ENCODE measurements around the gene DHFR.
A peak's percentile ranks its signal among the peaks of the same experiment; 100 is the strongest.

Gene DHFR

DNA sequence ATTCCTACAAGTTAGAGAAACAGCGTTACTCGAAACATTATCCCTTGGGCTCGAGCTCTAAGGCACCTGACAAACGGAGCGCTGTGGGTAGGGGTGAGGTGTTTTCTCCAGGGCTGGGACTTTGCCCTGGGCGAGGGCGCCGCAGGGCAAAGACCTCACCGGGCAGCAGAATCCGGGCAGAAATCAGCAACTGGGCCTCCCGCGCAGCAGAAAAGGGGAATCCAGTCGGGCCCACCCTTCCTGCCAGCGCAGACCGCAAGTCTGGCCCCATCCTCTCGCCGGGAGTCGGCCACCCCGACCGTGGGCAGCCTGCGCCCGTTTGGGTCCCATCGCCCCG lies 761 bp downstream of the DHFR start:
- peak overlapping the region; percentile 98 for H3K27ac ChIP-seq
- peak overlapping the region; percentile 99 for H3K4me3 ChIP-seq (ENCODE audit: low read depth, low read length)
- no peak for DNase-seq
- TF ChIP-seq, protein P1, sequence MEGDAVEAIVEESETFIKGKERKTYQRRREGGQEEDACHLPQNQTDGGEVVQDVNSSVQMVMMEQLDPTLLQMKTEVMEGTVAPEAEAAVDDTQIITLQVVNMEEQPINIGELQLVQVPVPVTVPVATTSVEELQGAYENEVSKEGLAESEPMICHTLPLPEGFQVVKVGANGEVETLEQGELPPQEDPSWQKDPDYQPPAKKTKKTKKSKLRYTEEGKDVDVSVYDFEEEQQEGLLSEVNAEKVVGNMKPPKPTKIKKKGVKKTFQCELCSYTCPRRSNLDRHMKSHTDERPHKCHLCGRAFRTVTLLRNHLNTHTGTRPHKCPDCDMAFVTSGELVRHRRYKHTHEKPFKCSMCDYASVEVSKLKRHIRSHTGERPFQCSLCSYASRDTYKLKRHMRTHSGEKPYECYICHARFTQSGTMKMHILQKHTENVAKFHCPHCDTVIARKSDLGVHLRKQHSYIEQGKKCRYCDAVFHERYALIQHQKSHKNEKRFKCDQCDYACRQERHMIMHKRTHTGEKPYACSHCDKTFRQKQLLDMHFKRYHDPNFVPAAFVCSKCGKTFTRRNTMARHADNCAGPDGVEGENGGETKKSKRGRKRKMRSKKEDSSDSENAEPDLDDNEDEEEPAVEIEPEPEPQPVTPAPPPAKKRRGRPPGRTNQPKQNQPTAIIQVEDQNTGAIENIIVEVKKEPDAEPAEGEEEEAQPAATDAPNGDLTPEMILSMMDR (IDR thresholded peaks at IDR 0.05; ENCODE audit: low read depth, low read length), result no peak
- no peaks in the 10 kb centered on the region for H3K9me3 ChIP-seq (ENCODE audit: severe bottlenecking)
- H3K27me3 ChIP-seq (ENCODE audit: insufficient read depth, low read depth, severe bottlenecking), result no peaks in the 10 kb centered on the region
- H3K36me3 ChIP-seq, result peaks cover 29% of the 10 kb centered on the region

DNA sequence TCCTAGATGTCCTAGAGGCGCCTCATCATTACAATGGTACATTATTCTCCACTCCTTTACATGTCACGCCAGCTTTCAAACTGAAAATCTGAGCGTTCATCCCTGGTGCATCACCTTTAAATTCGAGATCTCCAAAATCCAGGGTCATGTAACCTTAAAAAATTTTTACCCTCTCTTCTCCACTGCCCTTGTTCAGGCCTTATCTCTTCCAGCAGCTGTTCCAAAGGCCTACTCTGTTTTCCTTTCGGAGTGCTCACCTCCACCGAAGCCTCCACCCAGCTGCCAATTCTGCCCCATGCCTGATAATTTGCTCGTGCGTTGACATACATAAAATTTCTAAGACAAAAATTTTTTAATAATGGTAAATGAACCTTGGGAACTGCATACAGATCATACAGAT lies 1.3 kb downstream of the DHFR start:
- Histone ChIP-seq H3K27ac (peak overlapping the region; percentile 98), H3K4me3 (ENCODE audit: low read depth, low read length) (peak overlapping the region; percentile 99)

DNA sequence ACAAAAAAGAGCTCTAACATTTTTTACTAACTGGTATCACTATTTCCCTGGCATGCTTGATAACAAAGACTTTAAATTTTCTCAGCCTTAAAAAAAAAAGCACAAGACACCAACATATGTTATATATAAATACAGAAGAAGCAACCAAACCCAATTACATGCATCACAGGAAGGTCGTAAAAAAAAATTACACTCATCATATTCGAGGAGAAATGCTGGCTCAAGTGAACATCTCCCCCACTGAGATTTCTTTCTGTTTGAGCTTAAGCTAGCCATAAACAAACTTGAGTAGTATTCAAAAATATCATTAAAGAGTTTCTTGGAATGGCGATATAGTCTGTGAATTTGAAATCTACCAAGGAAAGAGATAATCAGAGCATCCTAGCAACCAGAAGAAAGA lies 7.9 kb downstream of the DHFR start:
- TF ChIP-seq, protein P1 (IDR thresholded peaks at IDR 0.05; ENCODE audit: low read depth, low read length), result no peak
- Histone ChIP-seq H3K27me3 (ENCODE audit: insufficient read depth, low read depth, severe bottlenecking) (no peaks in the 10 kb centered on the region), H3K4me3 (ENCODE audit: low read depth, low read length) (no peak overlapping the region), H3K36me3 (peaks cover 36% of the 10 kb centered on the region), H3K27ac (no peak overlapping the region), H3K9me3 (ENCODE audit: severe bottlenecking) (no peaks in the 10 kb centered on the region)
- DNase-seq, result no peak

More for the DNA sequence above, 1.3 kb downstream of the DHFR start:
- no peaks in the 10 kb centered on the region for H3K9me3 ChIP-seq (ENCODE audit: severe bottlenecking)
- no peaks in the 10 kb centered on the region for H3K27me3 ChIP-seq (ENCODE audit: insufficient read depth, low read depth, severe bottlenecking)
- peaks cover 23% of the 10 kb centered on the region for H3K36me3 ChIP-seq
- DNase-seq, result no peak
- TF ChIP-seq, protein P1 (IDR thresholded peaks at IDR 0.05; ENCODE audit: low read depth, low read length), result no peak

DNA sequence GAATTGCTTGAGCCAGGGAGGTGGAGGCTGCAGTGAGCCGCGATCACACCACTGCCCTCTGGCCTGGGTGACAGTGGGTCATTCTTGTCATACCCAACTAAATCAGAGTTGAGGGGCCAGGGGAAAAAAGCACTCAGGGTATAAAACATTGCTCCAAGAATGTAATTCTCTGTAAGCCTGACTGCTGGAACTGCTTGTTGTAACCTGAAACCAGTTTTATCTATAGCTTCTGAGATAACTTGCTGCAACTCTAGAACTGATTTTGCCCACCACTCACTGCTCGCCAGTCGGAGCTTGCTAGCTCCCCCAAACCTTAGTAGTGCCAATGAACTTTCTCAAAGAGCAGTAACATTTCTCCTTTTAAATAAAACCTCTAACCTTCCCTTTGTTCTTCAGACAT lies 9.9 kb downstream of the DHFR start:
- TF ChIP-seq, protein P1 (IDR thresholded peaks at IDR 0.05; ENCODE audit: low read depth, low read length), result no peak
- H3K27me3 ChIP-seq (ENCODE audit: insufficient read depth, low read depth, severe bottlenecking), result no peaks in the 10 kb centered on the region
- H3K27ac ChIP-seq, result no peak overlapping the region
- no peaks in the 10 kb centered on the region for H3K9me3 ChIP-seq (ENCODE audit: severe bottlenecking)
- peaks cover 54% of the 10 kb centered on the region for H3K36me3 ChIP-seq
- H3K4me3 ChIP-seq (ENCODE audit: low read depth, low read length), result no peak overlapping the region
- DNase-seq, result no peak

DNA sequence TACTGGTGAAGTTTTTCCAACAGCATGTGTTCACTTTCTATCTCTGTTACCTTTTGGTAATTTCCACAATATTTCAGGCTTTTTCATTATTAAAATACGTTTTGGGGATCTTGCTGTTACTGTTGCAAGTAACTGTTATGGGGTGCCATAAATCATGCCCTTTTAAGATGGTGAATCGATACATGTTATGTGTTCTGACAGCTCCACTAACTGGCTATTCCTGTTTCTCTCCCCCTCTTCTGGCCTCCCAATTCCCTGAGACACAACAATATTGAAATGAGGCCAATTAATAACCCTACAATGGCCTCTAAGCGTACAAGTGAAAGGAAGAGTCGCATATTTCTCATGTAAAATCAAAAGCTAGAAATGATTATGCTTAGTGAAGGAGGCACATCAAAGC lies 13.4 kb downstream of the DHFR start:
- TF ChIP-seq, protein P1 (IDR thresholded peaks at IDR 0.05; ENCODE audit: low read depth, low read length), result no peak
- DNase-seq, result no peak
- Histone ChIP-seq H3K27me3 (ENCODE audit: insufficient read depth, low read depth, severe bottlenecking) (no peaks in the 10 kb centered on the region), H3K36me3 (peaks cover 78% of the 10 kb centered on the region), H3K4me3 (ENCODE audit: low read depth, low read length) (no peak overlapping the region), H3K9me3 (ENCODE audit: severe bottlenecking) (no peaks in the 10 kb centered on the region), H3K27ac (no peak overlapping the region)

DNA sequence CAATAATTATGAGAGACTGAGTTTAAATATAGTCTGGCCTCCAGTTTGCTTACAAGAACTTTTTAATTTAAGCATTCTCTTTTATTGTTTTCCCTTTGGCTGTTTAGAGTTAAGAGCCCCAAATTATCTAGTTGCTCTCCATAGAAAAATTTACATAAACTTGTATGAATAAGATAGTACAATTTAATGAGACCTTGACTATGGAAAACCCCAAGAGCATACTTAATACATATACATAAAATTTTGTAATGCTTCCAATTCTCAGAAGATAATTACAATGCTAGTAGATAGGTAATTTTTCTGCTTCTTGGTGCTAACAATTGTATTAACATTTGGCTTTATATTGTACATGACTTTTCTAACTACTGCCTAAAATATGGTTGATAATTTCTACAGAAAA lies 20.6 kb downstream of the DHFR start:
- TF ChIP-seq, protein P1 (IDR thresholded peaks at IDR 0.05; ENCODE audit: low read depth, low read length), result no peak
- Histone ChIP-seq H3K36me3 (peaks cover 66% of the 10 kb centered on the region), H3K4me3 (ENCODE audit: low read depth, low read length) (no peak overlapping the region)

More for the DNA sequence above, 20.6 kb downstream of the DHFR start:
- H3K9me3 ChIP-seq (ENCODE audit: severe bottlenecking), result no peaks in the 10 kb centered on the region
- H3K27ac ChIP-seq, result no peak overlapping the region
- DNase-seq, result no peak
- H3K27me3 ChIP-seq (ENCODE audit: insufficient read depth, low read depth, severe bottlenecking), result no peaks in the 10 kb centered on the region
